Glomerular endothelial cell (primary cell): ENCODE results near the gene TBX6. TPM values are rescaled to one million over a fixed set of nuclear protein-coding genes. Genes with fewer than 3 reads are reported as not detected.

Experiments used
- DNase-seq: peaks from one replicate; pipeline ENCODE4 v3.0.0-alpha.2; 2011; ENCODE audit warnings: low read depth, low spot score; ENCODE audit errors: extremely low read depth
- total RNA-seq: library from RNA; depleted of rRNA; stranded (reverse); fragments of >200 nt; gene quantifications from 2 replicates; pipeline ENCODE4 v1.2.3, GENCODE V29; 2015

TBX6 gene
- total RNA-seq, 1 donor from 2014 or later = 0.41 TPM

DNA sequence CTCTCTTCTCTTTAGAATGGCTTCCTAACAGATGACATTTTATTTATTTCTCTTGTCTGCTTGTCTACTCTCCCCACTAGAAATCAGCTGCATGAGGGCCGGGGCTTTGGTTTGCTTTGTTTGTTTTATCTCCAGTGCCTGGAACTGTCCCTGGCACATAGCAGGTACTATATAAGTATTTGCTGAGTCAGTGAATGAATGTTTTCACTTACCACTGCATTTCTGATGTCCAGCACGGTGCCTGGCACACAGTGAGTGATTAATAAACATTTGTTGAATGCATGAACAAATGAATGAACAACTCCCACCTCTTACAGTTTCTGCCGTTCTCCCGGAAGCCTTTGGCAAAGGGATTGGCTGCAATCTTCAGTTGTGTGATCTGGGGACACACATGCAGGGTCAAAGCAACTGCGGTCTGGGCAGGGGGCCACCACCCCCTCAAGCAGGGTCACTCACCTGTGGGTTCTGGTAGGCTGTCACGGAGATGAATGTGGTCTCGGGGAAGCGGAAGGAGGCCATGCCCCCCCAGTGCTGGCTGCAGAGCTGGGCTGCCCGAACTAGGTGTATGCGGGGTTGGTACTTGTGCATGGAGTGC is 3.4 kb downstream of the TBX6 start:
- DNase-seq = no peak

DNA sequence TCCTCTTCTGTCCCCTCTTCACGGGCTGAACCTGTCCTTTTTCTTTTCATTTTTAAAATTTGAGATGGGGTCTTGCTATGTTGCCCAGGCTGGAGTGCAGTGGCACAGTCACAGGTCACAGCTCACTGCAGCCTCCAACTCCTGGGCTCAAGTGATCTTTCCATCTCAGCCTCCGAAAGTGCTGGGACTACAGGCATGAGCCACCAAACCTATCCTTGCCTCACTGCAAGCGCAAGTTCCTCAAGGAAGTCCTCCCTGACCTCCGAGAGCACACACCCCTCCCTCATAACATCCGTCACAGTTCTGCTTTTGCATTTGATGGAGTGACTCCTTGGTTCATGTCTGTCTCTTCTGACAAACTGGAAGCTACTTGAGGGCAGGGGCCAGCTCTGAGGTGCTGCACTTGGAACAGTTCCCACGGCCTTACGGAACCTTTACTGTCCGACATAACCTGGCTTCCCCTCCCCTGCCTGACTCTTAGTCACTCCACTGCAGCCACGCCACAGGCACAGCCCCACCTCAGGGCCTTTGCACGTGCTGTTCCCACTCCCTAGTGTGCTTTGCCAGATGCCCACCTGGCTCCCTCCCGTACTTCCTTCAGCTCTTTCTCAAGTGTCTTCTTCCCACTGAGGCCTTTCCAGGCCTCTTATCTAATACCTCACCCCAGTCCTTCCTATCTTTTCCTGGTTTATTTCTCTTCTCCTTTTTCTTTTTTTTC is 4.4 kb downstream of the TBX6 start:
- no peak for DNase-seq

DNA sequence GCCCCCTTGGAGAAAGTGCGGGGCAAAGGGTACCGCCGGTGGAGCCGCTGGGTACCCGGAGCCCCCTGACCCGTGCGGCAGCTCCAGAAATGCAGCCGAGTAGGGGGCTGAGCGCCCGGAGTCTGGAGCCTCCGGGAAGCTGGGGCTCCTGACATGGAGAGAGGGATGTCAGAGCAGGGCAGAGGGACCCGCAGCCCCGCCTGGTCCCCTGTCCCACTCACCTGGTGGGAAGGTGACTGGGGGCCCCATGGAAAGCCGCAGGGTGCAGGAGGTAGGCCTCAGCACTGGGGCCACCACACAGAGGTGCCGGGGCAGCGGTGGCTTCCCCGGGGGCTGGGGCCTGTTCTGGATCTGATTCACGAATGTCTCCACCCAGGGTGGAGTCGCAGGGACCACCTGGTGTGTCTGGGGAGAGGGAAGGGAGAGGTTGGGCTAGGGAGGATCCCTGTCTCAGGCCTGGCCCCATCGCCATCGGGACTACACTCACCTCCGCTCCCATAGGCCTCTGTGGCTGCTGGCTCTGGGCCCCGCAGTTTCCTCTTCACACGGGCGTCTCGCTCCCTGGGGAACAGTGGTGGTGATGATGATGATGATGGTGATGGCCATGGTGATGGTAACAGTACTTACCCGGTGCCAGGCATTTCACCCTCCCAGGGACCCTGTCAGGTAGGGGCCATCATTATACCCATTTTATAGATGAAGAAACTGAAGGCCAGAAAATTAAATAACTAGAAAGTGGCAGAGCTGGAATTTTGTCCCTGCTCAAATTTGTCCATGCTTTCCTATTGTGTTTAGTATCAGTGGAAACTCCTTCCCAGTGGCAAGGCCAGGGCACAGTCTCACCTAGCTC is 5.2 kb downstream of the TBX6 start:
- DNase-seq = no peak

DNA sequence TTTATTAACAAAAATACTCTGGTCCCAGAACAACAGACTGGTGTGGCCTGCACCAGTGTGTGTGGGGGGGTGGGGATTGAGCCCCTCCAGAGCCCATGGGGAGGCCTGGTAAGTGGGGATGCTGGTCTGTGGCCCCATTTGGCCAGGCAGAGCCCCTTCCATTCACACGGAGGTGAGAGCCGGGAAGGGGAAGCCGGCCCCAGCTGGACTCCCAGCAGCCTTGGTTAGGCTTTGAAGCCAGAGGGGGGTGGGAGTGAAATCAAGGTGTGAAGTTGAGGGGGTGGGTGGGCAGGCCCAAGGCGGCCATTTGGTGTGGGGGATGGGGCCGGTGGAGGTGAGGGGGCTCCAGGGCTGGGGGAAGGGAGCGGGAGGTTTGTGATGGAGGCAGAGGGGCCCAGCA is 5.9 kb downstream of the TBX6 start:
- DNase-seq = no peak

DNA sequence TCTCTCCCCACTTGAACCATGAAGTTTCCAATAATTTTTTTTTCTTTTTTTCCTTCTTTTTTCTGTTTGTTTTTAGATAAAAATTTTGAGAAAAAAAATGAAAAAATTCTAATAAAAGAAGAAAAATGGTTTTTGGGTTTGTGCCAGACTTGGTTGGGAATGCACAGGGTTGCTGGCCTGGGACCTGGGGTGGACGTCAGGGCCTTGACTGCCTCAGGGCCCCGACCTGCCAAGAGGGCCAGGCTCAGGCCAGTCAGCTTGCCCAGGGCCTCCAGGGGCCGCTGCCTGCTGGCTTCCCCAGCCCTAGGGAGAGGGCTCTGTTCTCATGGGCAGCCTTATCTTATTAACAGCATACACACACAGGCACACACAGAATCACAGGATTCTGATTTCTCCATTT is 6.5 kb downstream of the TBX6 start:
- no peak for DNase-seq

DNA sequence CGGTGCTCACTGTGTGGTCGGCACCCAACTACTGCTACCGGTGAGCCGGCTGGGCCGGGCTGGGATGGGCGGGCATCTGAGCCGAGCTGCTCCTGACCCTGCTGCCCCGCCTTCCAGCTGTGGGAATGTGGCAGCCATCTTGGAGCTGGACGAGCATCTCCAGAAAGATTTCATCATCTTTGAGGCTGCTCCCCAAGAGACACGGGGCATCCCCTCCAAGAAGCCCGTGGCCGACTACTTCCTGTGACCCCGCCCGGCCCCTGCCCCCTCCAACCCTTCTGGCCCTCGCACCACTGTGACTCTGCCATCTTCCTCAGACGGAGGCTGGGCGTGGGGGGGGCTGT is 6.9 kb downstream of the TBX6 start:
- no peak for DNase-seq

DNA sequence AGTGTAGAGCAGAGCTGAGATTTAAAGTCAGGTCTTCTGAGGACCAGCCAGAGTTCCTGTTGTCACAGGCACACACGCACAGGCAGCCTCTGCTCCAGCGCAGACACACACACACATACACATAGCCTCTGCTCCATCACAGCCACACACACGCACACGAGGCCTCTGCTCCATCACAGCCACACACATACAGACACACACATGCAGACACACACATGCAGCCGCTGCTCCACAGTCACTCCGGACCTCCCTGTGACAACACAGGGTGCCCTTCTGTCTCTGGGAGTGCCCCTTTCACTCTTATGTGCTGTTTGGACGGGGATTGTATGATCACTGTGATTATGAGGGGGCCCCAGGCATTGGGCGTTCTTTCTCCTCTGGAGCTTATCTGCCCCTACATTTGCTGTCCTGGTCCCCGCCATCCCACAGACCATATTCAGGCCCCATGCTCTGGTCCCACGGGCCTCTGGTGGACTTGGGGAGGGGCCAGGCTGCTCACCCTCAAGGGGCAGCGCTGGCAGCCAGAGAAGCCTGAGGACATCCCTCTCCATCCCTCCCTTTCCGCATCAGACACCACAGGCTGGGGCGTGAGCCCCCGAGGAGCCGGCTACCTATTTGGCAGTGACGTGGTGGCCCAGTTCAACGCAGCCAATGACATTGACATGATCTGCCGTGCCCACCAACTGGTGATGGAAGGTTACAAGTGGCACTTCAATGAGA is 7.5 kb downstream of the TBX6 start:
- DNase-seq = no peak

DNA sequence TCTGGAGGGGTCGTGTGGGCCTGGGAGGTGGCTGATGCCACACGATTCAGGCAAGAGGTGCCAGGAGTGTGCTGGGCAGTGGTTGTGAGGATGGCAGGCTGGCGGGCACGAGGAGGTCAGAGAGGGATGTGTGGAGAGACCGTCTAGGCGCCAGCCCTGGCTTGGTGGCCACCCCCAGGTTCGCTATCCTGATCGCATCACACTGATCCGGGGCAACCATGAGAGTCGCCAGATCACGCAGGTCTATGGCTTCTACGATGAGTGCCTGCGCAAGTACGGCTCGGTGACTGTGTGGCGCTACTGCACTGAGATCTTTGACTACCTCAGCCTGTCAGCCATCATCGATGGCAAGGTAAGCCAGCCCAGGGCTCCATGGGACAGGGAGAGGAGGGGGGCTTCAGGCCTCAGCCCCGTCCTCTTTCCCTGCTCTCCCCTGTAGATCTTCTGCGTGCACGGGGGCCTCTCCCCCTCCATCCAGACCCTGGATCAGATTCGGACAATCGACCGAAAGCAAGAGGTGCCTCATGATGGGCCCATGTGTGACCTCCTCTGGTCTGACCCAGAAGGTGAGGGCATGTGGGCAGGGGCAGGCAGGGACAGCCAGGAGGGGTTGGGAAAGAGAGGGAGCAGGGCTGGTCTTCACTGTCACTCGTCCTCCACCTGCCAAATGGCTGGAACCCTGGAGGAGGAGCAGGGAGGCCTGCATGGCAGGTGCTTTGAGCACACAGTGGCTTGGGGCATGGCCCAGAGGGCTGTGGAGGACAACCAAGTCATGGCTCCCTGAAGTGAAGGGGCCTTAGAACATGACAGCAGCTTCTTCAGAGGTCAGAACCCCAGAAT is 8.3 kb downstream of the TBX6 start:
- no peak for DNase-seq

DNA sequence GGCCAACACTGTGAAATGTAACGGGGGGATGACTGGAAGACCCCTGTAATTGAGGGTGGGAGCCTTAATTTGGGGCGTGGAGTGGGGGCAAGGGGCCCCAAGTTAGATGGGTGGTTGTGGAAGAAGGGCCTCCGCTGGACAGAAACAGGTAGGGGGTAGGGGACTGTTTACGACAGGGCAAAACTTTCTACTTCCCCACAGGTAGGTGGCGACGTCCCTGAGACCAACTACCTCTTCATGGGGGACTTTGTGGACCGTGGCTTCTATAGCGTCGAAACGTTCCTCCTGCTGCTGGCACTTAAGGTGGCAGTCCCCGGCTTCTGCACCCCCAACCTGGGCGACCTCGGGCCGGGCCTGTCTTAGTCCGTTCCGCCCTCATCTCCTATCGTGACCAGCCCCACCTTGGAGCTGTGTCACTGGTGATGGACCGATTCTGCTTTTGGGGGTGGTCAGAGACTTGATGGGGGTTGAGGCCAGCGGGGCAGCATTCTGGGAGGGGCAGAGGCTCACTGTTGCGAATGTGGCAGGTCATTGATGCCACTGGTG is 9.1 kb downstream of the TBX6 start:
- no peak for DNase-seq

DNA sequence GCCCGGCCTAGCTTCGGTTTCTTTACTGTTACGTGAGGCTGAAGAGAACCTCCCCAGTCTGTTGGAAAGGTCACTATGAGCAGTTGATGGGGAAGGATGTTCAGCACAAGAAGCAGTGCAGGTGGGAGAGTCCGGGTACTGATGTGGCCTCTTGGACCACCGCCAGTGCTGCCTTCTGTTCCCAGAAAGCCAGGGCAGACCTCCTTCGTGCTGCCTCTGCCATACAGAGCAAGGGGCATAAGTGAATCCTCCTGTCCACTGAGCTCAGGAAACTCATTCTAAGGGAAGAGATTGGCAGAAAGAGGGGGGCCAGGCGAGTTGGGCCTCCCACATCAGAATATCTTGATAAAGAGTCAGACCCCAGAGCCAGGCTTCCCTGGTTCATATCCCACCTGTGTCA is 12.2 kb downstream of the TBX6 start:
- DNase-seq = no peak

DNA sequence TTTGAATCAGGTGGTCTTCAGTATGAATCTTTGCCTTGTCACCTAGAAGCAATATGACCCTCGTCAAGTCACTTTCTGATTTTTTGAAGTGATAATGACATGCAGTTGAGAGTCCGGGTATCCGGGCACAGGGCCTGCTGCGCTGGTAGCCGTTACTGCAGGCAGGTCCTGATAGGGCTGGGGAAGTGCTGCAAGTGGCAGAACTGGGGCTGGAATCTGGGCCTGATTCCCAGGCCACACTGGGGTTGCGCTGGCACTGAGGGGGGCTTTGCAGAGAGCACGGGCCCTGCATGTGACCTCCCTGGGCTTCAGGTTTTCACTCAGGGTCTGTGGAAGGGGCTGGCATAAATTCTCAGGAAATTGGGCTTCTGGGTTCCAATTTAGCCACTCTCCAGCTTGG is 13.0 kb downstream of the TBX6 start:
- DNase-seq = no peak

DNA sequence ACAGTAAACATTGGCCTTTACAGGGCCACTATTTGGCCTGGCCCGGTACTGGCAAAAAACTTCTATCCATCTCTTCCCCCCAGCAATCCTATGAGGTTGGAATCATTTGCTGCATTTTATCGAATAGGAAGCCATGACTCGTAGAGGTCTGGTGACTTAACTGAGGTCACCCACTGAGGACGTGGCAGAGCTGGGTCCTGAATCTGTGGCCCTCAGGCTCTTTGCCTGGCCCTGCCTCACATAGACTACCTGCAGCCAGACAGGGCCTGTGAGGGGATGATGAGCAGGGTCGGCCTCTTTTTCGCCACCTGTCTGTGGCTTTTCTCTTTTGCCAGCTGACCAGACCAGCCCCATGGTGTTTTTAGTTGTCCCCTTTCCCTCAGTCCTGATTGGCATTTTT is 14.1 kb downstream of the TBX6 start:
- no peak for DNase-seq

DNA sequence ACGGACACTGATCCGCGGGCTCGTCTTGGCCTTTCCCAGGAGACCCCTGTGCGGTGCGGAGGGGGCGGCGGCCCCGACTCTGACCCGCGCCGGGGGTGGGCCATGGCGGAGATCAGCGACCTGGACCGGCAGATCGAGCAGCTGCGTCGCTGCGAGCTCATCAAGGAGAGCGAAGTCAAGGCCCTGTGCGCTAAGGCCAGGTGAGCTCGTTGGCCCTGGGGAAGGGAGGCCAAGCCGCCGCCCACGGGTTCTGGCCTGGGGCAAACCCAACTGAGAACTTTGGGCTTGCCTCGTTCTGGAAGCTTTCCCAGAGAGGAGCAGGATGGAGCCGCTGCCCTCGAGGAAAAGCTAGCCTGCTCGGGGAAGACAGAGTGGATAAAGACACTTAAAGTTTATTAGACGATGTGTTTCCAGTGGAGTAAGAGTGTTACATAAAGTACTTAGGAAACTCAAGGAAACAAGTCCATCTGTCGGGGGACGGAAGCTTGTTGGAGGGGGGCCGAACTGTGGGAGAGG is 15.4 kb downstream of the TBX6 start:
- DNase-seq = no peak

DNA sequence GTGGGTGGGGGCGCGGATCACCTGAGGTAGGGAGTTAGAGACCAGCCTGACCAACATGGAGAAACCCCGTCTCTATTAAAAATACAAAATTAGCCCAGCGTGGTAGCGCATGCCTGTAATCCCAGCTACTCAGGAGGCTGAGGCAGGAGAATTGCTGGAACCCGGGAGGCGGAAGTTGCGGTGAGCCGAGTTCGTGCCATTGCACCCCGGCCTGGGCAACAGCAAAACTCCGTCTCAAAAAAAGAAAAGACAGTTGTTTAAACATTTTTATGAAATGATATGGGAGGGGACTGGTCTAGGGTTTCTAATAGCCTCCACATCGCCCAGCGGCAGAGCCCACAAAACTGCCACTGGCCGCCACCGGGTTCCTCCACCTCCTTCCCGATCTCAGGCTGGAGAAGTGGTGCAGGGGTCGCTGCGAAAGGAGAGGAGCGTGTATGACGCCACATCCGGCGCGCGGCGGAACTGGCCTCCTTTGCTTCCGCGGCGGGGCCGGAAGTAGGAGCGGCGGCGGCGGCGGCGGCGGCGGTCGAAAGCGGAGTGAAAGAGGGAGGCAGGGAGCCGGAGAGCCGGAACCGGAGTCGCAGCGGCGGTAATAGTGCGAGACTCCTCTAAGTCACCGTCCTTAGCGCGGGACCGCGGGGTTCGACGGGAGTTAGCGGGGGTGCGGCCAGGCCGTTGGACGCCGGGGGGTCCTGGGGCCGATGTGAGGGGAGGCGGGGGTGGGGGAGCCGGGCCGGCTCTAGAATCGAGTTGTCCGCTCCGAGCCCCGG is 16.0 kb downstream of the TBX6 start, which contains the start of gene PPP4C:
Gene PPP4C (plus strand): TSS at position 492 of the 773 bp plus-strand sequence. CDS start 384 bp downstream, outside the sequence.
- DNase-seq = no peak

DNA sequence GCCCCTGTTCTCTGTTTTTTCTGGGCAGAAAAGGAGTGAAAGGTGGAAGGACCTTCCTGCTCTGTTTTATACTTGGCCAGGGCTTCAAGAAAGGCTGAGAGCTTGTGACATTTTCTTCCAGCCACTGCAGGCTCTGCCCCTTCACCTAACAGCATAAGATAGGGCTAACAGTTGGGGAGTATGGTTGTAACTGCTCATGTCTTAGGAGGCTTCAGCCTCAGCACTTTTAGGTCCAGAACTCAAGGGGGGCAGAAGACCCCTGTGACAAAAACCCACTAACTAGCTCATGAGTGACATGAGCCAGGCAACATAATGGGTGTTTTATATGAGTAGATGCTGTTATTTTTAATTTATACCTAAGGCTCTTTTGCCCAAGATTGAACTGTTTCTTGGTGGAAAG is 21.2 kb downstream of the TBX6 start:
- no peak for DNase-seq

DNA sequence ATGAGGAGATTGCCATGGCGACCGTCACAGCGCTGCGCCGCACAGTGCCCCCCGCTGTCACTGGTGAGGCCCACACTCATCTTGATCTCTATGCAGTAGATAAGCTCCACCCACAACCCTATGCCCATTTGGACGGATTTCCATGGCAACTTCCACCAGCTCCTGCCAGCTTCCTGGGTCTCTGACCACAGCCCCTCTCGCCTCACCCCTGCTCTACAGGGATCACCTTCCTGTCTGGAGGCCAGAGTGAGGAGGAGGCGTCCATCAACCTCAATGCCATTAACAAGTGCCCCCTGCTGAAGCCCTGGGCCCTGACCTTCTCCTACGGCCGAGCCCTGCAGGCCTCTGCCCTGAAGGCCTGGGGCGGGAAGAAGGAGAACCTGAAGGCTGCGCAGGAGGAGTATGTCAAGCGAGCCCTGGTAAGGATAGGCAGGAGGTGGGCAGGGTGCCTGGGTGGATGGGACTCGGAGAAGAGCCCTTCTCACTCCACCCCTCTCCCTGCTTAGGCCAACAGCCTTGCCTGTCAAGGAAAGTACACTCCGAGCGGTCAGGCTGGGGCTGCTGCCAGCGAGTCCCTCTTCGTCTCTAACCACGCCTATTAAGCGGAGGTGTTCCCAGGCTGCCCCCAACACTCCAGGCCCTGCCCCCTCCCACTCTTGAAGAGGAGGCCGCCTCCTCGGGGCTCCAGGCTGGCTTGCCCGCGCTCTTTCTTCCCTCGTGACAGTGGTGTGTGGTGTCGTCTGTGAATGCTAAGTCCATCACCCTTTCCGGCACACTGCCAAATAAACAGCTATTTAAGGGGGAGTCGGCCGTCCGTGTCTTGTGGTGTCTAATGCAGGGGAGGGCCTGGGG is 21.9 kb downstream of the TBX6 start:
- no peak for DNase-seq

DNA sequence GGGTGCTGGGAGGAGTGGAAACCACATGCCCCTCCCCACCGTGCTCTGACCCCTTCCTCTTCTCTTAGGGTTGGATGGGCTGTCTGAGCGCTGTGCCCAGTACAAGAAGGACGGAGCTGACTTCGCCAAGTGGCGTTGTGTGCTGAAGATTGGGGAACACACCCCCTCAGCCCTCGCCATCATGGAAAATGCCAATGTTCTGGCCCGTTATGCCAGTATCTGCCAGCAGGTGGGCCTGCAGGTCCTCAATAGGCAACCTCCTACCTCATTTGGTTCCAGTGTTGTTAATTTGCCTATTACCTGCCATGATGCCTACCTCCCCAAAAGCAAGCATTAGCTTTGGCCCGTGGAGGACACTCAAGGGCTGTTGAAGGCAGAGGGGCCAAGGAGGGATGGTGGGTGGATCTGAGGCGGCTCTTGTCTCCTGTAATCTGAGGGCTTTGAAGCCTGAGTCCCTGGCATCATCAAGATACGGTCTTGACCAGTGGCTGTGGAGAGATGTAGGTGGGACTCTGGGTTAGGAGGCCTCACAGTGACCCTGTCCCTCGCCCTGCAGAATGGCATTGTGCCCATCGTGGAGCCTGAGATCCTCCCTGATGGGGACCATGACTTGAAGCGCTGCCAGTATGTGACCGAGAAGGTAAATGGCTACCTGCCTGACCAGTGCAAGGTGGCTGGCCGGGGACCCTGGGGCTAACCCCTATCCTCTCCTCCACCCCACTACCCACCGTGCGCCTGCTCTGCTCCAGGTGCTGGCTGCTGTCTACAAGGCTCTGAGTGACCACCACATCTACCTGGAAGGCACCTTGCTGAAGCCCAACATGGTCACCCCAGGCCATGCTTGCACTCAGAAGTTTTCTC is 22.7 kb downstream of the TBX6 start:
- no peak for DNase-seq
